GM19468 (cell line): ENCODE data around the gene PKIB.
"Not testable (repeated sequence)": the region's sequence is repeated elsewhere in the genome, so short reads cannot be mapped to it uniquely, and the experiment has no call there.

ENCODE experiments used
- ATAC-seq: cut with Tn5 transposase; IDR thresholded peaks from one replicate; pipeline ENCODE4 v1.9.1; 2021; ENCODE audit warnings: mild to moderate bottlenecking, moderate library complexity, moderate number of reproducible peaks; ENCODE audit not compliant: unreplicated experiment; ENCODE audit errors: extremely low read depth

The PKIB gene

GRCh38 chr6:122609881-122610689 is at the start of gene PKIB:
PKIB (plus strand) TSS chr6:122610405; CDS start chr6:122717795, 107,390 bp downstream.
- peak; percentile 70 for ATAC-seq

GRCh38 chr6:122563364-122564052 is 46.7 kb upstream of the PKIB start:
- no peak for ATAC-seq

GRCh38 chr6:122564230-122564629 is 46.0 kb upstream of the PKIB start:
- ATAC-seq: no peak

- ATAC-seq: no peak
Measured at GRCh38 chr6:122565708-122566107, 44.5 kb upstream of the PKIB start.

GRCh38 chr6:122567034-122567433 is 43.2 kb upstream of the PKIB start:
- ATAC-seq: no peak

- no peak for ATAC-seq
Measured at GRCh38 chr6:122568350-122568749, 41.9 kb upstream of the PKIB start.

GRCh38 chr6:122568797-122569221 is 41.4 kb upstream of the PKIB start:
- no peak for ATAC-seq

GRCh38 chr6:122569230-122569771 is 40.9 kb upstream of the PKIB start:
- no peak for ATAC-seq

- no peak for ATAC-seq
Measured at GRCh38 chr6:122571888-122572287, 38.3 kb upstream of the PKIB start.

GRCh38 chr6:122576888-122577287 is 33.3 kb upstream of the PKIB start:
- no peak for ATAC-seq

GRCh38 chr6:122578961-122579360 is 31.2 kb upstream of the PKIB start:
- no peak for ATAC-seq

- ATAC-seq: no peak
Measured at GRCh38 chr6:122580737-122581136, 29.5 kb upstream of the PKIB start.

GRCh38 chr6:122589115-122589514 is 21.1 kb upstream of the PKIB start:
- no peak for ATAC-seq

GRCh38 chr6:122598295-122598694 is 11.9 kb upstream of the PKIB start:
- not testable (repeated sequence) for ATAC-seq

- no peak for ATAC-seq
Measured at GRCh38 chr6:122604676-122605075, 5.5 kb upstream of the PKIB start.

- no peak for ATAC-seq
Measured at GRCh38 chr6:122610690-122611455, 668 bp downstream of the PKIB start.

GRCh38 chr6:122612838-122613237 is 2.6 kb downstream of the PKIB start:
- no peak for ATAC-seq

GRCh38 chr6:122614303-122614702 is 4.1 kb downstream of the PKIB start:
- ATAC-seq: no peak

- ATAC-seq: no peak
Measured at GRCh38 chr6:122615409-122615808, 5.2 kb downstream of the PKIB start.

- no peak for ATAC-seq
Measured at GRCh38 chr6:122616877-122617276, 6.7 kb downstream of the PKIB start.

GRCh38 chr6:122619309-122619708 is 9.1 kb downstream of the PKIB start:
- ATAC-seq: no peak
